Measurements from ENCODE around the gene DIP2C.
"Not testable (repeated sequence)": the region's sequence is repeated elsewhere in the genome, so short reads cannot be mapped to it uniquely, and the experiment has no call there.

The DIP2C gene

DNA sequence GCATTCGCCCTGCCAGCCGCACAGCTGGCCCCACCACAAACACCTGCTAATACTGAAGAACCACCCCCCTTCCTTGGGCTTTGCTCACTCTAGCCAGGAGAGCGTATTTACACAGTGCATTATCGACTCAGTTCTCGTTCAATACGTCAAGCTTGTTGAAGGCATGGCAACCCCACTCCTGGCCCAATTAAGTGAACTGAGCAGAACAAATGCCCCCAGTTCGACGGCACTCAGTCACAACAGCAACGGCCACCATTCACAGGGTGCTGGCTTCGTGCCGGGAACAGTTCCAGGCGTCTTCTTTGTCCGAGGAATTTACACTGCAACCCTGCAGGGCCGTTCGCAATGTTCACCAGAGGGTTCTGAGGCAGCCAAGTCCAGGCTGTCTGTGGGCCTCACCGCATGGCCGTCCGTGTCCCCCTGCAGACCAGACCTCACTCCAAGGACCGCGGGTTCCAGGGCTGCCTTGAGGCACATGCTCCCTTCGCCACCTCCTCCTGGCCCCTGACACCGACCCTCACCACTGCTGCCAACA, 175.3 kb downstream of the DIP2C start:
- DNase-seq (ENCODE audit: extremely low spot score) = no peak
- CTCF ChIA-PET = no interaction called here
- POLR2A ChIA-PET = no interaction called here
- TF ChIP-seq FOXM1 (IDR thresholded peaks at IDR 0.05; ENCODE audit: borderline replicate concordance) = no peak
- no peak for TF ChIP-seq LEF1 (IDR thresholded peaks at IDR 0.05; ENCODE audit: borderline replicate concordance)
- no peak for TF ChIP-seq FOXK2 (IDR thresholded peaks at IDR 0.05)

DNA sequence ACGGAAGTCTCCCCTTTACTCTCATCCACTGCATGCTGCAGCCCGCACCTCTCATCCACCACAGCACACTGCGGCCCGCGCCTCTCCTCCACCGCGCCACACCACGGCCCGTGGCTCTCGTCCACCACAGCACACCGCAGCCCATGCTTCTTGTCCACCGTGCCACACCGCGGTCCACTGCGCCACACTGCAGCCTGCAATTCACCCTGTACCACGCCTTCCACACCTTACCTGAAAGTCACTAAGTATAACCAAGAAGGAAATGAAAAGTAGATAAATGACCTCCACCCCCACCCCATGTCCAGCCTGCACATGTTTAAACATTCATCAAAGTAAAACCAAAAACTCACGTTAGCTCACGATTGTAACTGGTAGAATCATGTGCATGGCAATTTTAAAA, 176.1 kb downstream of the DIP2C start:
- DNase-seq (ENCODE audit: extremely low spot score) = no peak
- ChIA-PET CTCF (interaction anchor here (0.6 kb wide), 1 partner anchor 79 kb away, joined by 3 read pairs; no protein-coding TSS in a partner anchor), POLR2A (no interaction called here)
- TF ChIP-seq, protein P1, sequence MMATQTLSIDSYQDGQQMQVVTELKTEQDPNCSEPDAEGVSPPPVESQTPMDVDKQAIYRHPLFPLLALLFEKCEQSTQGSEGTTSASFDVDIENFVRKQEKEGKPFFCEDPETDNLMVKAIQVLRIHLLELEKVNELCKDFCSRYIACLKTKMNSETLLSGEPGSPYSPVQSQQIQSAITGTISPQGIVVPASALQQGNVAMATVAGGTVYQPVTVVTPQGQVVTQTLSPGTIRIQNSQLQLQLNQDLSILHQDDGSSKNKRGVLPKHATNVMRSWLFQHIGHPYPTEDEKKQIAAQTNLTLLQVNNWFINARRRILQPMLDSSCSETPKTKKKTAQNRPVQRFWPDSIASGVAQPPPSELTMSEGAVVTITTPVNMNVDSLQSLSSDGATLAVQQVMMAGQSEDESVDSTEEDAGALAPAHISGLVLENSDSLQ (IDR thresholded peaks at IDR 0.05) = no peak
- TF ChIP-seq ZNF384 (IDR thresholded peaks at IDR 0.05) (no peak), L3MBTL2 (conservative IDR thresholded peaks at IDR 0.05) (no peak), LEF1 (IDR thresholded peaks at IDR 0.05; ENCODE audit: borderline replicate concordance) (no peak), HDGF (IDR thresholded peaks at IDR 0.05; ENCODE audit: borderline replicate concordance) (no peak), ELF4 (IDR thresholded peaks at IDR 0.05) (no peak), FOXM1 (IDR thresholded peaks at IDR 0.05; ENCODE audit: borderline replicate concordance) (no peak)

DNA sequence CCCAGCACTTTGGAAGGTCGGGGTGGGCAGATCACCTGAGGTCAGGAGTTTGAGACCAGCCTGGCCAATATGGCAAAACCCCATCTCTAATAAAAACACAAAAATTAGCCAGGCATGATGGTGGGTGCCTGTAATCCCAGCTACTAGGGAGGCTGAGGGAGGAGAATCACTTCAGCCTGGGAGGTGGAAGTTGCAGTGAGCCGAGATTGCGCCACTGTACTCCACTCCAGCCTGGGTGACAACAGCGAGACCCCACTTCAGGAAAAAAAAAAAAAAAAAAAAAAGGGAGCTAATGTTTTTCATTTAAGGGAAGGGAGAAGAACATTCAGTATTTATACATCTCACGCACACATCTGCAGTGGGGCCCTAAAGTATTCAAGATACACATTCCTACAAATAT, 176.8 kb downstream of the DIP2C start:
- POLR2A ChIA-PET; DNase-seq (ENCODE audit: extremely low spot score): not testable (repeated sequence)
- CTCF ChIA-PET = interaction anchor here (0.6 kb wide), 1 partner anchor 80 kb away, joined by 3 read pairs; no protein-coding TSS in a partner anchor

DNA sequence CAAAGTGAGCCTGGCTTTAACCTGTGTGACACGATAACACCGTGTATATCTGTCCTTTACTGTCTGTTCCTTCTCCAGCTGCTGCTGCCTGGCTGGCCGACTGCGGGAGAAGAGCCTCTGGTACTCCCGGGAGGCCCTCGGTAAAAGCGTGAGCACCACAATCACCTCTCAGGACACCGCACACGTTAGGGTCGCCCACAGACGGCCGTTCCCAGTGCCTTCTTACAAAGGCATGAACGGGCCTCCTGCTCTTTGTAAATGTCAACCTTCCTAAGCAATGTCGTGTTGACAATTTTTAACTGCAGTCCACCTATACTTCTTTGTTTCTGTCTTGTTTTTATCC, 177.6 kb downstream of the DIP2C start:
- no peak for DNase-seq (ENCODE audit: extremely low spot score)
- TF ChIP-seq ELF4 (IDR thresholded peaks at IDR 0.05) = no peak
- no peak for TF ChIP-seq BHLHE40 (IDR thresholded peaks at IDR 0.05; ENCODE audit: borderline replicate concordance)
- no peak for TF ChIP-seq FOXK2 (IDR thresholded peaks at IDR 0.05)
- TF ChIP-seq SP1 (IDR thresholded peaks at IDR 0.05) = no peak
- TF ChIP-seq ARNT (IDR thresholded peaks at IDR 0.05) = no peak
- TF ChIP-seq LEF1 (IDR thresholded peaks at IDR 0.05; ENCODE audit: borderline replicate concordance) = no peak
- no peak for TF ChIP-seq SUZ12 (IDR thresholded peaks at IDR 0.05)
- ChIA-PET CTCF (interaction anchor here (0.7 to 2.5 kb wide), 4 partner anchors 9 to 298 kb away, joined by 3 to 7 read pairs (median 4); no protein-coding TSS in a partner anchor), POLR2A (no interaction called here)

DNA sequence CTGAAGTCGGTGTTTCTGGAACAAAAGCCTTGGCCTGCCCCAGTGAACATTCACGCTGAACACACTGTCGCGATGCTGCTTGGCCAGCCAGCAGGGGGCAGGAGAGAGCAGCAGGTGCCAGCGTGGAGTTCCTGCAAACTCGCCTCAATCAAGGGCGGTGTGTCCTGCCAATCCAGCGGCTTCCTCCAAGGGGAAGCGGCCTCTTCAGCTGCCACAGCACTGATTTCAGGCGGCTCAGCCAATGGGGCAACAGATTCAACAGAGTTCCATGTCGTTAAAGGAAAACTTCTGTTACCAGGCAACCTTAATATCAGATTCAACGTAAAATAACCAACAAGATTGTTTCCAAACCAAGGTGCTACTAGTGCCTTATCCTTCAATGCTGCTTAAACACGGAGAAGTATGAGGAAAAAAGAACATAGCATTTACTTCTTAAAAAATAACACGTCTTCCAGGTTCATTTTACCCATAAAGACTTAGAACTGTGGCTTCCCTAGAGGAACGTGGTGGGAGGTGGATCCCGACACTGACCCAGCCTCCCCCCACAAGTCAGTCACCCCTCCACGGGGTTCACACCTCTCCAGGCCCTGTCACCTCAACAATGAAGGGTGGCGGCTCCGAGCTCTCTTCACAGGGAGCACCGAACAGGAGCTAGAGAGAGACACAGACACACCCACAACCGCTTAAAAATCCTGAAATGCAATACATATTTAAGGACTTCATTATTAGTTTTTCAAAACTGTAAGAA, 178.2 kb downstream of the DIP2C start:
- TF ChIP-seq, protein P1 (IDR thresholded peaks at IDR 0.05) = peak; percentile 96
- TF ChIP-seq FOXK2 (IDR thresholded peaks at IDR 0.05) = no peak
- POLR2A ChIA-PET = no interaction called here
- CTCF ChIA-PET = interaction anchor here (0.6 to 2.5 kb wide), 5 partner anchors 9 to 538 kb away, joined by 3 to 7 read pairs (median 3); no protein-coding TSS in a partner anchor
- DNase-seq (ENCODE audit: extremely low spot score) = peak; percentile 92

DNA sequence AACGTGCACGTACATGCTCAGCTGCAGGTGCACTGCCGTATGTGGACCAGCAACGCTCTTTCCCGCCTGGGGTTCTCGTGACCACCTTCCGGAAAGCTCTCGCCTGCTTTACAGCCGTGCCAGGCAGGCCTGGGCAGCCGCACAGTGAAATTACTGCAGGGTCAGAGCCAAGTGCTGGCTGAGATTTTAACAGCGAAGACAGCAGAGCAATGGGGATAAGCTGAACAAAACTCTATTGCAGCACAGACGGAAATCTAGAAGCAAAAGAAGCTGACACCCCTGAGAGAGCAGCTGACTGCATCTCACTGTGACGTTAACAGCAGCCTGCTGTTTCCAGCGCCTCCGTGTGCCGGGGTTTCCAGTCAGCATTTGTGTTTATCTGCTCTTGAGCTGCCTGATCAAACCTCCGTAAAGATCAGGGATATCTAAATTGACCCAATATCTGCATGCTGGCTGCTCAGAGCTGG, 179.0 kb downstream of the DIP2C start:
- TF ChIP-seq SP1 (IDR thresholded peaks at IDR 0.05) = no peak
- TF ChIP-seq, protein P1 (IDR thresholded peaks at IDR 0.05) = no peak
- TF ChIP-seq LEF1 (IDR thresholded peaks at IDR 0.05; ENCODE audit: borderline replicate concordance) = no peak
- no peak for TF ChIP-seq NFRKB (IDR thresholded peaks at IDR 0.05)
- TF ChIP-seq TARDBP (IDR thresholded peaks at IDR 0.05) = no peak
- TF ChIP-seq ELF4 (IDR thresholded peaks at IDR 0.05) = no peak
- no peak for TF ChIP-seq CTBP1 (IDR thresholded peaks at IDR 0.05; ENCODE audit: borderline replicate concordance)
- TF ChIP-seq BHLHE40 (IDR thresholded peaks at IDR 0.05; ENCODE audit: borderline replicate concordance) = no peak
- no peak for TF ChIP-seq FOXM1 (IDR thresholded peaks at IDR 0.05; ENCODE audit: borderline replicate concordance)
- TF ChIP-seq L3MBTL2 (conservative IDR thresholded peaks at IDR 0.05) = no peak
- TF ChIP-seq SUZ12 (IDR thresholded peaks at IDR 0.05) = no peak
- ChIA-PET POLR2A (no interaction called here), CTCF (interaction anchor here (1.2 to 2.5 kb wide), 2 partner anchors 10 to 278 kb away, joined by 4 to 7 read pairs; no protein-coding TSS in a partner anchor)
- DNase-seq (ENCODE audit: extremely low spot score) = no peak

DNA sequence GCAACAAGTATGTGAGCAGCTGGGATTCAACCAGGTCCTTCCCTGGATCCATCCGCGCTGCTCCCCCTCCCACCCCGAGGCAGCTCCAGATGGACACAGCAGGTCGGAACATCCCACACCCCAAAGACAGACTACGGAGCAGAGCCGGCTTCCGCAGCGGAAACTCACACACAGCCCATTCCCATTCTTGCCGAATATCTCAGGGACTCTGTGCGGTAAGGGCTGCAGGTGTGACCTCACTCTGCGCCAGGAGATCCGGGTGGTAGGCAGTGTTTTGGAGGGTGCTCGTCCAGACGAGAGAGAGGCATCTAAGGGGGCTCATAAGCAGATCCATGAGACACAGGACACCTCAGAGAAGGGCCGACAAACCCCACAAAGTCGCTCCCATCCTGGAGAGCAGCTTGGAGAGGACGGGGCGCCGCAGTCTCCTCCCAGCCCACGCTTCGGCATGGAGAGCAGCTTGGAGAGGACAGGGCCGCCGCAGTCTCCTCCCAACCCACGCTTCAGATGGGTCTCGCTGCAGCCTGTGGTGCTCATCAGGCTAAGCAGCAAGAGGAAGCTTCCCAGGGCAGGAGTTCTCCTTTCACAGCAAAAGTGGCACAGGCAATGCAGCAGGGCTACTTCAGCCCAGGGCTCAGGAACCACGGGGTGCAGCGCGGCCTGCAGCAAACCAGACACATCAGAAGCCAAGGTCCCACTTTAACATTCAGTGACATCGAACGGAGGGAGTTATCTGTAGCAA, 179.9 kb downstream of the DIP2C start:
- ChIA-PET POLR2A (no interaction called here), CTCF (interaction anchor here (2.5 kb wide), 1 partner anchor 11 kb away, joined by 7 read pairs; no protein-coding TSS in a partner anchor)
- TF ChIP-seq FOXK2 (IDR thresholded peaks at IDR 0.05) = no peak
- no peak for TF ChIP-seq ELF4 (IDR thresholded peaks at IDR 0.05)
- TF ChIP-seq LEF1 (IDR thresholded peaks at IDR 0.05; ENCODE audit: borderline replicate concordance) = no peak
- TF ChIP-seq FOXM1 (IDR thresholded peaks at IDR 0.05; ENCODE audit: borderline replicate concordance) = no peak
- no peak for TF ChIP-seq ZNF384 (IDR thresholded peaks at IDR 0.05)
- no peak for TF ChIP-seq SUZ12 (IDR thresholded peaks at IDR 0.05)
- TF ChIP-seq HDGF (IDR thresholded peaks at IDR 0.05; ENCODE audit: borderline replicate concordance) = no peak
- TF ChIP-seq L3MBTL2 (conservative IDR thresholded peaks at IDR 0.05) = no peak
- no peak for TF ChIP-seq ARNT (IDR thresholded peaks at IDR 0.05)
- no peak for TF ChIP-seq NFRKB (IDR thresholded peaks at IDR 0.05)
- no peak for TF ChIP-seq BHLHE40 (IDR thresholded peaks at IDR 0.05; ENCODE audit: borderline replicate concordance)
- no peak for TF ChIP-seq SP1 (IDR thresholded peaks at IDR 0.05)
- no peak for TF ChIP-seq TARDBP (IDR thresholded peaks at IDR 0.05)
- DNase-seq (ENCODE audit: extremely low spot score) = no peak

All from HEK293T (cell line).